ENCODE measurements around the gene KLHL29. TPM values are rescaled to one million over a fixed set of nuclear protein-coding genes. Genes with fewer than 3 reads are reported as not detected.

The KLHL29 gene
- total RNA-seq, 1 experiment from 2014 or later, result 2.6 TPM

DNA sequence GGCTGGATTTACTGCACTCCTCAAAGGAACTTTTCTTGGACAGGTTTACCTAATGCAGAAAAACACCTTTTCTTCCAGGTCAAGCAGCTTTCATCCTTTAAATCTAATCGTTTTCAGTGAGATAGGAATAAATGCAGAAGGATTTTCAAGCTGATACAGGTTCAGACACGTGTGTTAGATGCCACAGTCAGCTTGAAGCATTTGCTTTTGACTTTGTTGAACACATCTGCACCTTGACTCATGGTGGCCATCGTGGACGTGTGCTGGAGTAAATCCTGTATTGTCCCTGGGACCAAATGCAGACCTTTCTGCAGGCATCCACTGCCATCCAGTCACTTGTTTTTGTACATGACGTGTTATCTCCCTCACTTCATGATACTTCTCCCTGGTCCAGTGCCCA lies 61.9 kb downstream of the KLHL29 start:
- no peak for ATAC-seq
- CTCF ChIA-PET, result no interaction called here

DNA sequence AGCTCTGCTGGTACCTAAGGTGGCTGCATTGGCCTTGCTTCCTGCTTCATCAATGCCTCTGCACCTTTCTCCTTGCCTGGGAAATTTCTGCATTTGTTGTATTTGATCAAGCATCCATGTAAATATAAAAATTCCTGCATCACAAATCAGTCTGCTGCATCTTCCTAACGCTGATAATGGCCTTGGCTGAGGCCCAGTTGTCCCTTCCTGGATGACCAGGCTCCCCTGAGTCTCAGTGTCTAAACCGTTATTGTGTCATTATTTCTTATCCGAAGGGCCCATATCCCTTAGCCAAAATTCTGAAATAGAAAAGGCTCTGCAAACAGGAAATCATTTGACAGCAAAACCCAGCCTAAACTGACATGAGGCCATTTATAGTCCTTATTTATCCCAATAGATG lies 62.4 kb downstream of the KLHL29 start:
- TF ChIP-seq EZH2 (IDR thresholded peaks at IDR 0.05; ENCODE audit: low read length, unreplicated experiment) (no peak), EZH2phosphoT487 (IDR thresholded peaks at IDR 0.05; ENCODE audit: borderline replicate concordance, low read length) (no peak)
- TF ChIP-seq, protein P1, sequence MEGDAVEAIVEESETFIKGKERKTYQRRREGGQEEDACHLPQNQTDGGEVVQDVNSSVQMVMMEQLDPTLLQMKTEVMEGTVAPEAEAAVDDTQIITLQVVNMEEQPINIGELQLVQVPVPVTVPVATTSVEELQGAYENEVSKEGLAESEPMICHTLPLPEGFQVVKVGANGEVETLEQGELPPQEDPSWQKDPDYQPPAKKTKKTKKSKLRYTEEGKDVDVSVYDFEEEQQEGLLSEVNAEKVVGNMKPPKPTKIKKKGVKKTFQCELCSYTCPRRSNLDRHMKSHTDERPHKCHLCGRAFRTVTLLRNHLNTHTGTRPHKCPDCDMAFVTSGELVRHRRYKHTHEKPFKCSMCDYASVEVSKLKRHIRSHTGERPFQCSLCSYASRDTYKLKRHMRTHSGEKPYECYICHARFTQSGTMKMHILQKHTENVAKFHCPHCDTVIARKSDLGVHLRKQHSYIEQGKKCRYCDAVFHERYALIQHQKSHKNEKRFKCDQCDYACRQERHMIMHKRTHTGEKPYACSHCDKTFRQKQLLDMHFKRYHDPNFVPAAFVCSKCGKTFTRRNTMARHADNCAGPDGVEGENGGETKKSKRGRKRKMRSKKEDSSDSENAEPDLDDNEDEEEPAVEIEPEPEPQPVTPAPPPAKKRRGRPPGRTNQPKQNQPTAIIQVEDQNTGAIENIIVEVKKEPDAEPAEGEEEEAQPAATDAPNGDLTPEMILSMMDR (conservative IDR thresholded peaks at IDR 0.05; ENCODE audit: low read depth, low read length), result no peak

More for the DNA sequence above, 61.9 kb downstream of the KLHL29 start:
- intact Hi-C loops (cut with micrococcal nuclease), result no loop called here
- Histone ChIP-seq H3K79me2 (ENCODE audit: low read length) (no peaks in the 10 kb centered on the region), H3K4me2 (ENCODE audit: low read length) (no peak overlapping the region), H3K36me3 (ENCODE audit: low read depth, low read length) (no peaks in the 10 kb centered on the region), H2AFZ (ENCODE audit: low read length) (no peak overlapping the region), H3F3A (ENCODE audit: low read length, unreplicated experiment) (no peaks in the 10 kb centered on the region), H3K4me3 (ENCODE audit: low read length) (no peak overlapping the region), H3K4me1 (ENCODE audit: insufficient read depth, low read length) (peaks cover 11% of the 10 kb centered on the region; the same call in 1 of the 2 replicates), H3K27ac (ENCODE audit: low read length) (no peak overlapping the region), H3K9ac (ENCODE audit: low read length) (no peak overlapping the region), H4K20me1 (ENCODE audit: low read length) (no peaks in the 10 kb centered on the region), H3K27me3 (ENCODE audit: low read length) (no peaks in the 10 kb centered on the region), H3K9me3 (ENCODE audit: low read length) (no peaks in the 10 kb centered on the region), H3K9me2 (replicated peaks; ENCODE audit: low read length) (no peaks in the 10 kb centered on the region)
- BruUV-seq (replicated peaks), result no TSS peak
- no peak for DNase-seq
- TF ChIP-seq EZH2 (IDR thresholded peaks at IDR 0.05; ENCODE audit: low read length, unreplicated experiment), result no peak
- TF ChIP-seq, protein P1 (conservative IDR thresholded peaks at IDR 0.05; ENCODE audit: low read depth, low read length), result no peak
- TF ChIP-seq EZH2phosphoT487 (IDR thresholded peaks at IDR 0.05; ENCODE audit: borderline replicate concordance, low read length), result no peak
- POLR2A ChIA-PET (ENCODE audit: unreplicated experiment), result no interaction called here

DNA sequence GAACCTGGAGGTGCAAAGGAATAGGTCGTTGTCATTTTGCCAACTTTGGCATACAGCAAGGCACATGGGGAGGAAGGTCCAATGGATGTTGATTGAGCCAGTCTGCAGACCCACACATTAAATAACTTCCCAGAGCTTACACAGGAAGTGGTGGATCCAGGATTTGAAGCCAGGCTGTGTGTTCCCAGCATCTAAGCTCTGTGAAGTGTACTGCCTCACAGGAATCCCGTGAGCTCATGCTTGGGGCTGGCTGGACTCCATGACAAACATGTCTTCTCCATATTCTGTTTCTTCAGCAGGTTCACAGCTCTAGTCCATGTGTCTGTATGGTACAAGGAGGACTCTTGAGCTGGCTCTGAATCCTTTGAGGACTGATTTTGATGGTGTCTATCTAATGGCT lies 63.9 kb downstream of the KLHL29 start:
- Histone ChIP-seq H3K36me3 (ENCODE audit: low read depth, low read length) (no peaks in the 10 kb centered on the region), H3K4me2 (ENCODE audit: low read length) (no peak overlapping the region), H3K9me2 (replicated peaks; ENCODE audit: low read length) (no peaks in the 10 kb centered on the region), H3K4me1 (ENCODE audit: insufficient read depth, low read length) (peaks cover 17% of the 10 kb centered on the region), H3K27me3 (ENCODE audit: low read length) (no peaks in the 10 kb centered on the region), H3K9ac (ENCODE audit: low read length) (no peak overlapping the region), H2AFZ (ENCODE audit: low read length) (no peak overlapping the region), H3K27ac (ENCODE audit: low read length) (no peak overlapping the region), H3F3A (ENCODE audit: low read length, unreplicated experiment) (no peaks in the 10 kb centered on the region), H3K79me2 (ENCODE audit: low read length) (no peaks in the 10 kb centered on the region), H3K9me3 (ENCODE audit: low read length) (no peaks in the 10 kb centered on the region), H3K4me3 (ENCODE audit: low read length) (no peak overlapping the region), H4K20me1 (ENCODE audit: low read length) (no peaks in the 10 kb centered on the region)
- ATAC-seq, result no peak
- ChIA-PET POLR2A (ENCODE audit: unreplicated experiment) (no interaction called here), CTCF (no interaction called here)
- BruUV-seq (replicated peaks), result no TSS peak
- intact Hi-C loops (cut with micrococcal nuclease), result no loop called here
- TF ChIP-seq EZH2phosphoT487 (IDR thresholded peaks at IDR 0.05; ENCODE audit: borderline replicate concordance, low read length) (no peak), EZH2 (IDR thresholded peaks at IDR 0.05; ENCODE audit: low read length, unreplicated experiment) (no peak)
- TF ChIP-seq, protein P1 (conservative IDR thresholded peaks at IDR 0.05; ENCODE audit: low read depth, low read length), result no peak
- no peak for DNase-seq

More for the DNA sequence above, 62.4 kb downstream of the KLHL29 start:
- no peak overlapping the region for H3K9ac ChIP-seq (ENCODE audit: low read length)
- no peaks in the 10 kb centered on the region for H3K79me2 ChIP-seq (ENCODE audit: low read length)
- H3K9me2 ChIP-seq (replicated peaks; ENCODE audit: low read length), result no peaks in the 10 kb centered on the region
- no peaks in the 10 kb centered on the region for H3F3A ChIP-seq (ENCODE audit: low read length, unreplicated experiment)
- ChIA-PET POLR2A (ENCODE audit: unreplicated experiment) (no interaction called here), CTCF (no interaction called here)
- DNase-seq (no peak), ATAC-seq (no peak)
- no peaks in the 10 kb centered on the region for H3K9me3 ChIP-seq (ENCODE audit: low read length)
- intact Hi-C loops (cut with micrococcal nuclease), result no loop called here
- peaks cover 13% of the 10 kb centered on the region for H3K4me1 ChIP-seq (ENCODE audit: insufficient read depth, low read length)
- no peak overlapping the region for H3K4me3 ChIP-seq (ENCODE audit: low read length)
- no peak overlapping the region for H3K27ac ChIP-seq (ENCODE audit: low read length)
- no peaks in the 10 kb centered on the region for H4K20me1 ChIP-seq (ENCODE audit: low read length)
- no TSS peak for BruUV-seq (replicated peaks)
- H3K36me3 ChIP-seq (ENCODE audit: low read depth, low read length), result no peaks in the 10 kb centered on the region
- H3K4me2 ChIP-seq (ENCODE audit: low read length), result no peak overlapping the region
- H2AFZ ChIP-seq (ENCODE audit: low read length), result no peak overlapping the region
- no peaks in the 10 kb centered on the region for H3K27me3 ChIP-seq (ENCODE audit: low read length)
